Esophagus mucosa (tissue), 1 donor: ENCODE measurements around the gene S100PBP. TPM values are rescaled to one million over a fixed set of nuclear protein-coding genes. Genes with fewer than 3 reads are reported as not detected.

ENCODE experiments used
- ATAC-seq: fragments of 200-7000 bp; cut with Tn5 transposase; one replicate; pipeline ENCODE4 v1.9.1; 2020
- total RNA-seq: library from RNA; stranded (reverse); gene quantifications from one replicate; pipeline ENCODE4 v1.2.4, GENCODE V29; 2023
- donor health status: DM: yes; HTN: yes; CAD: no.

Gene S100PBP
- total RNA-seq, result 16.5 TPM

DNA sequence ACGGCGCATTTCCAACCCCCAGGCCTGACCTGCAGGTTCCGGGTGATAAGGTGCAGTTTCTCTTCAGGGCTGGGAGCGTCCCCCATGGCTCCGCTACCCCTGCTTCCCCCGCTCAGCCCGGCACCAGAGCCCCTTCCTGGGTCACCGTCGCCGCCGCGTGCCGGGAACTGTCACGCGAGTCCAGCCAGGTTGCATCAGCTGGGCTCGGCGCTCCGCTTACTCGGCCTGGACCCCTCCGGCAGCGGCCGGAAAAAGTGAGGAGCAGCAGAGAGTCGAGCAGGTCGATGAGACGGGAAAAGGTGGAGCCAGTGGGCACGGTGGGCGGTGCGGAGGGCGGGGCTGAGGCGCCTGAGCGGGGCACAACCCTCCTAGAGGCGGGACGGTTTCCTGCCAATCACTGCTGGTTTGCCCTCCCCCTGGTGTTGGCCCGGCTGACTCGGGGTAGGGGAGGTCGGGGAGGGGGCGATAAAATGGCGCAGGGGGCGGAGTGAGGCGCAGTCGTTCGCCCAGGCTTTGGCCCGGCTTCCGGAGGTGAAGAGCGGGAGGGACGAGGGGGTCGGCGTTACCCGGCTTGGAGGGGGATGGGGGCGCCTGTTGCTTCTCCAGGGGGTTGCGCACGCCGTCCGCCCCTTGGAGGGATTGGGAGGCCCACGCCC is at the start of gene S100PBP, which contains the start of gene YARS1:
TSS of gene S100PBP (plus strand) at position 495 of the 656 bp plus-strand sequence. CDS start 8,447 bp downstream, outside the sequence.
TSS of gene YARS1 (minus strand) at position 200 of the 656 bp plus-strand sequence. CDS start at position 86, 114 bp downstream.
- peak; percentile 99 for ATAC-seq

- ATAC-seq, result no peak
Observed at GRCh38 chr1:32768110-32768850, 49.2 kb upstream of the S100PBP start.

- ATAC-seq, result peak; percentile 25
Observed at GRCh38 chr1:32769524-32770220, 47.8 kb upstream of the S100PBP start.

DNA sequence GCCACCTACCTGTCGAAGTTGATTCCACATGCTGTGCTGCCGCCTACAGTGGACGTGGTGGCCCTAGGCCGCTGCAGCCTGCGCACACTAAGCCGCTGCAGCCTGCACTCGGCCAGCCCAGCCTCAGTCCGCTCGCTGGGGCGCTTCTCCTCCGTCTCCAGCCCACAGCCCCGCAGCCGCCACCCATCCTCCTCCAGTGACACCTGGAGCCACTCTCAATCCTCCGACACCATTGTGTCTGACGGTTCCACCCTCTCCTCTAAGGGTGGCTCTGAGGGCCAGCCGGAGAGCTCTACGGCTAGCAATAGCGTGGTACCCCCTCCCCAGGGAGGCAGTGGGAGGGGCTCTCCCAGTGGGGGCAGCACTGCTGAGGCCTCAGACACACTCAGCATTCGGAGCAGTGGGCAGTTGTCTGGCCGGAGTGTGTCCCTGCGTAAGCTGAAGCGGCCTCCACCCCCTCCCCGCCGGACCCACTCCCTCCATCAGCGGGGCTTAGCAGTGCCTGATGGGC is 47.2 kb upstream of the S100PBP start:
- no peak for ATAC-seq

- ATAC-seq, result no peak
Observed at GRCh38 chr1:32770741-32771548, 46.5 kb upstream of the S100PBP start.

- no peak for ATAC-seq
Observed at GRCh38 chr1:32771561-32772280, 45.7 kb upstream of the S100PBP start.

DNA sequence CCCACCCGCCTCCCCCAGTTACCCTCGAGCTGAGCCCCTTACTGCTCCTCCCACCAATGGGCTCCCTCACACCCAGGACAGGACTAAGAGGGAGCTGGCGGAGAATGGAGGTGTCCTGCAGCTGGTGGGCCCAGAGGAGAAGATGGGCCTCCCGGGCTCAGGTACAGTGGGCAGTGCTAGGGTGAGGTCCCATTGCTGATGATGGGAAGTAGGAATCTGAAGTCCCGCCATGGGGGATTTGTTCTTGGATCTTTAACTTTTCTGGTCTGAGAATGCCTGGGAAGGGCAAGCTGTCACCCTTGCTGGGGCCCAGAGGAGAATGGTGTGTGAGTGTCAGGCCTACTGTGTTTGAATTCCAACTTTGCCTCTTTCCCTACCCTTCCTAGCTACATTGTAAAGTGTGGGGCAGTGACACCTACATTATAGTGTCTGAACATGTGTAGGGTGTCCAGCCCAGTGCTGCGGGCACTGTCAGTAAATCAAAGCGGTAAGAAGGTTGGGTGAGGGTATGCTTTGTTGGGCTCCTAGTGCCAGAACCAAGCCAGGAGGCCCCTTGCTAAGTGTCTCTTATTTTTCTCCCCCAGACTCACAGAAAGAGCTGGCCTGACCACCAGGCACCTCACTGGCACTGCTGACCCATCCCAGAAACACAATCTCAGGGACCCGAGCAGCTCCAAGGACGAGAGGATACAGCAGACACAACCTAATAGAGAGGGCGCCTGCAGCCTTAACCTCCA is 45.0 kb upstream of the S100PBP start:
- no peak for ATAC-seq

DNA sequence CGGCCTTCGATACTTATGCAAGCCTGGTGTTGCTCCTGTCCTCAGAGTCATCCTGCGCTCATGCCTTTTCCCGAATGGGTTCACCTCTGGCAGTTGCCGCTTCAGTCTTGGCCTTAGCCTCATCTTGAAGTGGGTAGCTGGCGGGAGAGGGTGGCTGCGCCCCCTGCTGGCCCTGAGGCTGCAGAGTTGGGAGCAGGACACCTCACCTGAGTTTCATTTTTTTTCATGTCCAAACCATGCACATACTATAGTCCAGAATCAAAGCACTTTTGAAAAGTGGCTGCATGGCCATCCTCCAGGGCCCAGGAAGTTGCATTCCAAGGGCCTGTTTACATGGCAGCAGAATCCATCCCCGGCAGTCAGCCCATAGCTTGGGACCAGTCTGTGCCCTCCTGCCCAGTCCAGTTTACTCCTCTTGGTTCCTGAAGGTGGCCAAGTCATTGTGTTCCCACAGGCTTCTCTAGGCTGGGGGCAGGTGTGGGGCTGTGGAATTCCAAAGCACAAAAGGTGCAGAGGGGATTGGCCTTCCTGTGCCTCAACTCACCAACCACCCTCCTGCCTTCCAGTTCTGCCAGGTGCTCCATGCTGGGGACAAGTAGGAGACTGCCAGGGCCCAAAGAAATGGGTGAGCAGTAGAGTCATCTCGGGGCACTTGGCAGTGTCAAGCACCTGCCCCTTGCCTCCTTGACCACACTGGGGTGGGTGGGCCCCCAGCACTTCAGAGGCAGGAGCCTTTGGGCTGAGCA is 44.3 kb upstream of the S100PBP start:
- peak; percentile 74 for ATAC-seq

DNA sequence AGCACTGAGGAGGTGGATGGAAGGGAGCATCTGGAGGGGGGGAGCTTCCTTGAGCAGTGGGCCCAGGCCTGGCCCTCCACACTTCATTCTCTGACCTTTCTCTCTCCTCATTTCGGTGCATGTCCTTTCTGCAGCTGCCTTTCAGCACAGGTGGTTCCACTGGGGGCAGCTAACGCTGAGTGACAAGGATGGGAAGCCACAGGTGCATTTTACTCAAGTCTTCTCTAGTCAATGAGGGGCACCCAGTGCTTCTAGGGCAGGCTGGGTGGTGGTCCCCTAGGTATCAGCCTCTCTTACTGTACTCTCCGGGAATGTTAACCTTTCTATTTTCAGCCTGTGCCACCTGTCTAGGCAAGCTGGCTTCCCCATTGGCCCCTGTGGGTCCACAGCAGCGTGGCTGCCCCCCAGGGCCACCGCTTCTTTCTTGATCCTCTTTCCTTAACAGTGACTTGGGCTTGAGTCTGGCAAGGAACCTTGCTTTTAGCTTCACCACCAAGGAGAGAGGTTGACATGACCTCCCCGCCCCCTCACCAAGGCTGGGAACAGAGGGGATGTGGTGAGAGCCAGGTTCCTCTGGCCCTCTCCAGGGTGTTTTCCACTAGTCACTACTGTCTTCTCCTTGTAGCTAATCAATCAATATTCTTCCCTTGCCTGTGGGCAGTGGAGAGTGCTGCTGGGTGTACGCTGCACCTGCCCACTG is 43.5 kb upstream of the S100PBP start:
- ATAC-seq, result no peak

- no peak for ATAC-seq
Observed at GRCh38 chr1:32774464-32774808, 43.0 kb upstream of the S100PBP start.

- no peak for ATAC-seq
Observed at GRCh38 chr1:32774950-32775634, 42.4 kb upstream of the S100PBP start.

GRCh38 chr1:32775640-32776337 is 41.7 kb upstream of the S100PBP start:
- no peak for ATAC-seq

GRCh38 chr1:32779242-32779641 is 38.2 kb upstream of the S100PBP start:
- no peak for ATAC-seq

GRCh38 chr1:32780005-32780404 is 37.4 kb upstream of the S100PBP start:
- ATAC-seq, result peak; percentile 3

DNA sequence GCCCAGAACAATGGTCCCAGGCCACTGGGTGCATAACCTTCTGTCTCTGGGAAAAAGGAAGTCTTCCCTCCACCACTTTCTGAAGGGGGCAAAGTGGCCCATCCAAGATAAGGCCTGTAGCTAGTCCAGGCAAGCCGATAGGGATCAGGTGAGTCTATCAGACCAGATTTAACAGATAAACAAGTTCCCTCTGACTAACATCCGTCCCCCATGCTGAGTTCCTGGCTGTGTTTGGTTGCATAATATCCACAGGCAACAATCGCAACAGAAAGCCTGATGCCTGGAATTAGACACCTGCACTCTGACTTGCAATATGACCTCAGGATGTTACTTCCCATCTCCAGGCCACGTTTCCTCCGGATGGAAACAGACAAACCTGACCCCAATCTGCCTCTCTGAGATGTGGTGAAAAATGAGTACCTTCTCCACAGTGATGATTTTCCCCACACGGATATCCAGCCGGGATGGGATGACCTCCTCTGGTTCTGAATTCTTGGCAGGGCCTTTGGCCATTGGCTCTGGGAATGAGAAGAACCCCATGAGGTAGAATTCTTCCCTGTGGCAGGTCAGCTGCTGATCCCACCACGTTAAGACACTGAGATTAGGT is 36.7 kb upstream of the S100PBP start:
- ATAC-seq, result peak; percentile 42

GRCh38 chr1:32782086-32782485 is 35.4 kb upstream of the S100PBP start:
- ATAC-seq, result no peak

- ATAC-seq, result no peak
Observed at GRCh38 chr1:32783851-32784250, 33.6 kb upstream of the S100PBP start.

DNA sequence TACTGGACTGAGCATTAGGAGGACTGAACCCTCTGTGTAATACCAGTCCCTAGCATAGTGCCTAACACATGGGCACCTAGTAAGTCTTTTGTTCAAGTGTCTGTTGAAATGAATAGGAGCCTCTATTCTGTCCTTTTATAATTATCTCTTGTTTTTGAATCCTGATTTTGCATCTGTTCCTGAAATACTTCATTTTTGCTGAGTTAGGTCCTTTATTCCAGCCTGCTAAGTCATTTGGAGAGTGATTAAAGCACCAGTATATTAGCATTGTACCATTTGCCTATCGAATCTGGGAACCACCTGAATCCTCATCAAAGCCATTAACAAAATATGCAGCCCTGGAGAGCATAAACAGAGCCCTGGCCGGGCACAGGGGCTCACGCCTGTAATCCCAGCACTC is 32.6 kb upstream of the S100PBP start:
- ATAC-seq, result no peak
